Measurements from ENCODE around the gene NSF. TPM values are rescaled to one million over a fixed set of nuclear protein-coding genes. Genes with fewer than 3 reads are reported as not detected.
A peak's percentile ranks its signal among the peaks of the same experiment; 100 is the strongest.
"Not testable (repeated sequence)": the region's sequence is repeated elsewhere in the genome, so short reads cannot be mapped to it uniquely, and the experiment has no call there.

NSF gene
- total RNA-seq, 1 donor from 2014 or later, result 44.2 TPM

DNA sequence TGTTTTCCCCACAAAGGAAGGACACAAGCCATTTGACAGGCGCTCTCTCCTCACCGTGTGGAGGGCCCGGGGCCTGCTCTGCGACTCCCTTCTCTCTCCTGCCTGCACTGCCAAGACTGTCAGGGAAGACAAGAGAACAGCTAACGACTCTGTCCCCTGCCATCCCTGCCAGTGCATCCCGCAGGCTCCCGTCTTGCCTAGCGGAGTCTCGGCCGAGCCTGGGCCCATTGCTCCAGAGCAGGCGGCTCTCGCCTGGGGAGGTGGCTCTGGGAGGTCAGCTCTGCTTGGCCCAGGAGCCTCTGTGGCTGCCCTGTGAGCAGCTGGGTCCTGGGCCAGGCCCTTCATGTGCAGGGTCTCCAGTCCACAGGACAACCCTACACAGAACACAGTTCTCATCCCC lies 175.0 kb downstream of the NSF start:
- Mint-ChIP-seq H3K36me3 (peaks cover 8% of the 10 kb centered on the region), H3K27ac (peak overlapping the region; percentile 43), H3K4me1 (ENCODE audit: unreplicated experiment) (peaks cover 14% of the 10 kb centered on the region), H3K9me3 (no peaks in the 10 kb centered on the region), H3K27me3 (no peaks in the 10 kb centered on the region), H3K4me3 (no peak overlapping the region)
- no peak for DNase-seq (ENCODE audit: extremely low spot score, unreplicated experiment)
- TF ChIP-seq, protein P1, sequence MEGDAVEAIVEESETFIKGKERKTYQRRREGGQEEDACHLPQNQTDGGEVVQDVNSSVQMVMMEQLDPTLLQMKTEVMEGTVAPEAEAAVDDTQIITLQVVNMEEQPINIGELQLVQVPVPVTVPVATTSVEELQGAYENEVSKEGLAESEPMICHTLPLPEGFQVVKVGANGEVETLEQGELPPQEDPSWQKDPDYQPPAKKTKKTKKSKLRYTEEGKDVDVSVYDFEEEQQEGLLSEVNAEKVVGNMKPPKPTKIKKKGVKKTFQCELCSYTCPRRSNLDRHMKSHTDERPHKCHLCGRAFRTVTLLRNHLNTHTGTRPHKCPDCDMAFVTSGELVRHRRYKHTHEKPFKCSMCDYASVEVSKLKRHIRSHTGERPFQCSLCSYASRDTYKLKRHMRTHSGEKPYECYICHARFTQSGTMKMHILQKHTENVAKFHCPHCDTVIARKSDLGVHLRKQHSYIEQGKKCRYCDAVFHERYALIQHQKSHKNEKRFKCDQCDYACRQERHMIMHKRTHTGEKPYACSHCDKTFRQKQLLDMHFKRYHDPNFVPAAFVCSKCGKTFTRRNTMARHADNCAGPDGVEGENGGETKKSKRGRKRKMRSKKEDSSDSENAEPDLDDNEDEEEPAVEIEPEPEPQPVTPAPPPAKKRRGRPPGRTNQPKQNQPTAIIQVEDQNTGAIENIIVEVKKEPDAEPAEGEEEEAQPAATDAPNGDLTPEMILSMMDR (conservative IDR thresholded peaks at IDR 0.05), result no peak

DNA sequence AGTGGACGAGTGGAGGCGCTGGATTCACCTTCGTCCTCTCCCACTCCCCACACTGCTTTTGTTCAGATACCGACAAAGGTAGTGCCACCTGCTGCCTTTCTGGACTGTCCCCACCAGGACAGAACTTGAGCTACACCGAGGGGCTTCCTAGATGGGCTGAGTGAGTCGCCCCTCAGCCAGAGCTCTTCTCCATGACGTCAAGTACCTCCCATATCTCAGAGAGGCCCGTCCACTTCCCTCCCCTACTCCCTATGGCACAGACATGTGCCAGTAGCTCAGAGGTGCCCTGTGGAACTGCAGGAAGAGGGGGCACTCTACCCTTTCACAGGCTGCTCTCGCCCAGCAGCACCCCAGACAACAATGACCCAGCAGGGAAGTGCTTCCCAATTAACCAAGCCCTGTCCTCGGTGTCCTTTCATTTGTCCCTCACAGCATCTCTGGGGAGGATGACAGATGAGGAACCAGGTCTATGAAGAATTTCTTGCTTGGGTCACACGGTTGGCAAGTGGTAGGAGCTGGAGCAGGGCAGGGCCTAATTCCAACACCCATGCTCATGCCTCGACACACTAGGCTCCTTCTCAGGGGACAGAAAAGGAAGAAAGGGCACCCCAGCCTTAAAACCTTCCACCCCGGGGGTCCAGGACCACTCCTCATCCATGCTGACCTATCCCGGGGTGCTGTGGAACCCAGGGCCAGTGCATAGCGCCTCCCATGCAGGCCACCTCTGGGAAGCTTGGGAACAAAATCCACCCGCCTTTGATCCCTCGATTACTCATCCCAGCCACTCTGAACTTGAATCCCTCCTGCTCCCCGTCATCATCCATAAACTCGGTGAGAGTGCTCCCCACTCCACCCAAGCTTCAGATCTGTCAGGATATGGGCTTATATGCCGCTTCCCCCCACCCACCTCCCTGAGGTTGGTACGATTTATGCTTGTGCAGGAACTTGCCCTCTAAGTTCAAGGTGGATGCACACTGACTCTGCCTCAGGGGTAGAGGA lies 176.3 kb downstream of the NSF start:
- DNase-seq (ENCODE audit: extremely low spot score, unreplicated experiment), result peak; percentile 43
- Mint-ChIP-seq H3K4me1 (ENCODE audit: unreplicated experiment) (peaks cover 17% of the 10 kb centered on the region), H3K27ac (no peak overlapping the region), H3K27me3 (no peaks in the 10 kb centered on the region), H3K36me3 (peaks cover 8% of the 10 kb centered on the region), H3K4me3 (no peak overlapping the region), H3K9me3 (no peaks in the 10 kb centered on the region)
- TF ChIP-seq, protein P1 (conservative IDR thresholded peaks at IDR 0.05), result no peak

DNA sequence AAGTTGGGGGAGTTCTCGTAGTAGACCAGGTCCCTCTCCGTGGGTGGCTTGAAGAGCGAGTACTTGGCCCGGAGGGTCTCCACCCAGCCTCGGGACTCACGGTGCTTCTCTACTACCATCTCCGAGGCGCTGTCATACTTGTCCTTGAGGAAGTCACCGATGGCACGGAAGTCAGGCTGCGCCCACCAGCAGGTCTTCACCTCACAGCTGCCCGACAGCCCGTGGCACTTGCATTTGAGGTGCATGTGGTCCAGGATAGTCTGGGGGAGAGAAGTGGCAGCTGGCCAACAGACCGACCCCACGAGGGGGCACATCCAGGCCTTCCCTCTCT lies 178.0 kb downstream of the NSF start:
- no peak overlapping the region for H3K27ac Mint-ChIP-seq
- H3K36me3 Mint-ChIP-seq, result peaks cover 8% of the 10 kb centered on the region
- peaks cover 17% of the 10 kb centered on the region for H3K4me1 Mint-ChIP-seq (ENCODE audit: unreplicated experiment)
- H3K4me3 Mint-ChIP-seq, result no peak overlapping the region
- no peaks in the 10 kb centered on the region for H3K9me3 Mint-ChIP-seq
- TF ChIP-seq, protein P1 (conservative IDR thresholded peaks at IDR 0.05), result no peak
- no peak for DNase-seq (ENCODE audit: extremely low spot score, unreplicated experiment)
- H3K27me3 Mint-ChIP-seq, result no peaks in the 10 kb centered on the region

DNA sequence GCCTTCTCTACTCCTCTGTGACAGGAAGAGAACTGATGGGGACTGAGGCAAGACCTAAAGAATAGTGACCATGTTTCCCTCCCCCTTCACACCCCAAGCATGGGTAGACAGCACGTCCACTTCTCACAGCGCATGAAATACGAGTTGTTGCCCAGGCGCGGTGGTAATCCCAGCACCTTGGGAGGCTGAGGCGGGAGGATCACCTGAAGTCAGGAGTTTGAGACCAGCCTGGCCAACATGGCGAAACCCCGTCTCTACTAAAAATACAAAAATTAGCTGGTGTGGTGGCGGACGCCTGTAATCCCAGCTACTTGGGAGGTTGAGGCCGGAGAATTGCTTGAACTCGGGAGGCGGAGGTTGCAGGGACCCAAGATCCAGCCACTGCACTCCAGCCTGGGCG lies 178.4 kb downstream of the NSF start:
- H3K27me3 Mint-ChIP-seq; H3K36me3 Mint-ChIP-seq; H3K27ac Mint-ChIP-seq; DNase-seq (ENCODE audit: extremely low spot score, unreplicated experiment); H3K4me3 Mint-ChIP-seq; H3K9me3 Mint-ChIP-seq: not testable (repeated sequence)
- peaks cover 17% of the 10 kb centered on the region for H3K4me1 Mint-ChIP-seq (ENCODE audit: unreplicated experiment)

DNA sequence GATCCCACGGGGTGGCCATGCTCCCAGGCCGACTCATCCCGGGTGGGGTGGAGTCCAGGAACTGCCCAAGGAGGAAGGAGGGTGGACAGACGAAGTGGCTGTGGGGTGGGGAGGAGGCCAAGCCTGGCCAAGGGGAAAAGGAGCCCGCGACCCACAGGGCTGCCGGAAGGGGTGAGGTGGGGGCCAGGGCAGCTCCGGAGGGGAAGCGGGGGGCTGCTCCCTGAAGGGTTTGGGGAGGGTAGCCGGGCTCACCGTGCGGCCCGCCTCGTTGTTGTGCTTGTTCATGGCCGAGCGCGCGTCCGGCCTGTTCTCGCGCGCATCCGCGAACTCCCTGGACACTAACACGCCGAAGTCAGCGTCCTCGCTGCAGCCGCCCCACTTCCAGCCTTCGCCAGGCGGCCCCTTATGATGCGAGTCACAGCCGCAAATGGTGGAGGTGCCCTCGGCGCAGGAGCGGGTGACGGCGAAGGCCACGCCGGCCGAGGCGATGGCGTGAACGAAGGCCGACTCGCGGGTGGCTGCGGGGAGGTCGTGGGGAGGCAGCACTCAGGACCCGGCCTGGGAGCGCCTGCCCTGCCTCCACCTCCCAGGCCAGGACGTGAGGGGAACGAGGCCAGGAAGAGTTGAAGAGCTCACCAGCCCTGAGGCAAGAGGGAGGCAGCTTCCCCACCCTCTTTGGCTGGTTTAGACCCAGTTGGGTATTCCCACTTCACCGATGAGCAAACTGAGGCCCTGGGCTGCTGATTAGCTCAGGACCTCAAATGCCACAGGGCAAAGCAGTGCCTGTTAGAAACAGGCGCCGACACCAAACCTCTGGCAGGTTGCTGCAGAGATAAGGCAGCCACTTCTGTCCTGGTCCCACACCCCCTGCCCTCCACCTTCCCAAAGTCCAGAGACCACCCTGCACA lies 179.3 kb downstream of the NSF start:
- no peak for DNase-seq (ENCODE audit: extremely low spot score, unreplicated experiment)
- H3K9me3 Mint-ChIP-seq, result no peaks in the 10 kb centered on the region
- H3K27ac Mint-ChIP-seq, result no peak overlapping the region
- TF ChIP-seq, protein P1 (conservative IDR thresholded peaks at IDR 0.05), result no peak
- H3K4me3 Mint-ChIP-seq, result no peak overlapping the region
- H3K4me1 Mint-ChIP-seq (ENCODE audit: unreplicated experiment), result peaks cover 12% of the 10 kb centered on the region
- H3K27me3 Mint-ChIP-seq, result no peaks in the 10 kb centered on the region
- H3K36me3 Mint-ChIP-seq, result peaks cover 7% of the 10 kb centered on the region

All from type B pancreatic cell (in vitro differentiated cells).